ENCODE data around the gene ING3.

ING3 gene

GRCh38 chr7:120950539-120951308, at the start of gene ING3:
Gene ING3, plus strand, starts transcription at chr7:120950777. Its CDS starts 120 bp downstream, at chr7:120950897.
- peak; percentile 99 for DNase-seq
- in situ Hi-C loops (cut with MboI; ENCODE audit: low pct_unique_long_range_greater_than_20kb, low sequenced_read_pairs), result no loop called here

GRCh38 chr7:120915314-120916105, 35.1 kb upstream of the ING3 start:
- in situ Hi-C loops (cut with MboI; ENCODE audit: low pct_unique_long_range_greater_than_20kb, low sequenced_read_pairs), result no loop called here
- no peak for DNase-seq

- no peak for DNase-seq
- in situ Hi-C loops (cut with MboI; ENCODE audit: low pct_unique_long_range_greater_than_20kb, low sequenced_read_pairs), result no loop called here
These were observed 34.5 kb upstream of the ING3 start for GRCh38 chr7:120916121-120916520.

- in situ Hi-C loops (cut with MboI; ENCODE audit: low pct_unique_long_range_greater_than_20kb, low sequenced_read_pairs), result no loop called here
- DNase-seq, result no peak
These were observed 34.0 kb upstream of the ING3 start for GRCh38 chr7:120916538-120916937.

DNA sequence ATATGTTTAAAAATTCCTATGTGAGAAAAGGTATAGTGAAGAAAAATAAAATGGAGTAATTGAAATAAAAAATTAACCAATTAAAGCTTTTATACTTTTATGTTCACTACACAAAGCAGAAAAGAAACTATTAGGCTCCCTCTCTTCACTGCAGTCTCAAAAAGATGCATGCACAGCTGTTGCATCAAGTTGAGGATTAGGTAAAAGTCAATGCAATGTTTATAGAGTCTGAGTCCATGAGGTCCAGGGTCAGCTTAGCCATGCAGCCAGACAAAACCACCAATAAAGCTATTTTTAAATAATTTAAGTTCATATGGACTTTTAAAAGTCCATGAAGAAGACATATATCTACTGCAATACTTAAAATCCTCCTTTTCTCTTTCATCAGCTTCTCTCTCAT, 31.1 kb upstream of the ING3 start:
- DNase-seq, result no peak
- in situ Hi-C loops (cut with MboI; ENCODE audit: low pct_unique_long_range_greater_than_20kb, low sequenced_read_pairs), result no loop called here

- in situ Hi-C loops (cut with MboI; ENCODE audit: low pct_unique_long_range_greater_than_20kb, low sequenced_read_pairs), result no loop called here
- no peak for DNase-seq
These were observed 30.5 kb upstream of the ING3 start for GRCh38 chr7:120920034-120920433.

- in situ Hi-C loops (cut with MboI; ENCODE audit: low pct_unique_long_range_greater_than_20kb, low sequenced_read_pairs), result no loop called here
- no peak for DNase-seq
These were observed 29.8 kb upstream of the ING3 start for GRCh38 chr7:120920591-120921274.

DNA sequence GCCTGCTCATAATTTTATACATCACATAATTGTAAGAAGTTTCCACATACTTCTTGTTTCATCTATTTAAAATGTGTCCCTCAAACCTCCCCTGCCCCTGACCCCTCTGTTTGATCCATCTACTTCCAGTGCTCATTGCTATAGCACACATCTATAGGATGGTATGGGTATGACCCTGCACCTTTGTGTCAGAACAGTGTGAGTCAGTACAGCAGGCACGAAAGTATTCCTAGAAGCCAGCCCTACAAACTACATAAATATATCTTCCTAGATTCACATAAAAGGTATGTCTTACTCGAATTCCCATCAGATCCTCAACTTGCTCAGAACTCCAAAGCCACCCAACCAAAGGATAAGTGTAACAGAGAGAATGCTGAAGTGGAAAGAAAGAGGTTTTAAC, 25.7 kb upstream of the ING3 start:
- in situ Hi-C loops (cut with MboI; ENCODE audit: low pct_unique_long_range_greater_than_20kb, low sequenced_read_pairs), result no loop called here
- DNase-seq, result no peak

DNA sequence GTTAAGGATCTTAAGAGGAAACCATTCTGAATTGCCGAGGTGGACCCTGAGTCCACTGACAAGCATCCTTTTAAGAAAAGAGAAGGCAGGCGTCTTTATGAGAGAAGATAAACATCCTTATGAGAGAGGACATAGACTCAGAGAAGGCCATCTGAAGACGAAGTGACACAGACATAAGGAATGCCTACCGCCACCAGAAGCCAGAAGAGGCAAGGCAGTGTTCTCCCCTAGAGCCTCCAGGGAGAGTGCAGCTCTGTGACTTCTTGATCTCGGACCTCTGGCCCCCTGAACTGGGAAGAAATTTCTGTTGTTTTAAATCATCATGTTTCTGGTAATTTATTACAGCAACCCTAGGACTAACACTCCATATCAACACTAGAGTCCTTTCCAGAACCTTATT, 25.2 kb upstream of the ING3 start:
- in situ Hi-C loops (cut with MboI; ENCODE audit: low pct_unique_long_range_greater_than_20kb, low sequenced_read_pairs), result no loop called here
- no peak for DNase-seq

DNA sequence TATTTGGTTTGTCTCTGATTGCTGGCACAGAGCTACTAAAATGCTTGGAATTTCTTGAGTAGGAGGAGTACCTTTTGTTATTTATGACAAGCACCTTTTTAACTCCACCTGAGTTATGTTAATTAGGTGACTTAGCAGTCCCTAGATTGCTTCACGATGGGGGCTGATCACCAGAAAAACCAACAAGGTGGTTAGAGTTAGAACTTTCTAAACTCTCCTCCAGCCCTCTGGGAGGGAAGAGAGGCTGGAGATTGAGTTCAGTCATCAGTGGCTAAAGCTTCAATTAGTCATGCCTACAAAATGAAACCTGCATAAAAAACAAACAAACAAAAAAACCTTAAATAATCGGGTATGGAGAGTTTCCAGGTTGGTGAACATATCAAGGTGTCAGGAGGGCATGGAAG, 23.6 kb upstream of the ING3 start:
- in situ Hi-C loops (cut with MboI; ENCODE audit: low pct_unique_long_range_greater_than_20kb, low sequenced_read_pairs), result no loop called here
- DNase-seq, result no peak

GRCh38 chr7:120927454-120928103, 23.0 kb upstream of the ING3 start:
- in situ Hi-C loops (cut with MboI; ENCODE audit: low pct_unique_long_range_greater_than_20kb, low sequenced_read_pairs), result no loop called here
- no peak for DNase-seq

GRCh38 chr7:120931243-120931642, 19.3 kb upstream of the ING3 start:
- no peak for DNase-seq
- in situ Hi-C loops (cut with MboI; ENCODE audit: low pct_unique_long_range_greater_than_20kb, low sequenced_read_pairs), result no loop called here

- DNase-seq, result no peak
- in situ Hi-C loops (cut with MboI; ENCODE audit: low pct_unique_long_range_greater_than_20kb, low sequenced_read_pairs), result no loop called here
These were observed 17.1 kb upstream of the ING3 start for GRCh38 chr7:120933475-120933874.

DNA sequence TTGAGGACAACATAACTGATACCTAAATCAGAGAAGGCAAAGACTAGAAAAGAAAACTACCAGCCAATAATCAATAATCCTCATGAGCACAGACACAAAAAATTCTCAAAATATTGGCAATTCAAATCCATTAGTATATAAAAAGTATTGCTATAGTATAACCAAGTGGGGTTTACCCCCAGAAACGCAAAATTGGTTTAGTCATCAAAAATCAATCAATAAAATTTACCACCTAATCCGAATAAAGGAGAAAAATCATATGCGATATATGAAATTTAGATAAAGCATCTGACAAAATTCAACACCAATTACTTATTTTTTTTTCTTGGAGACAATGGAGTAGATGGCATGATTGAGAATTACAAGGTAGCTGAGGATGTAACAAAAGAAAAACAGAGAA, 11.2 kb upstream of the ING3 start:
- no peak for DNase-seq
- in situ Hi-C loops (cut with MboI; ENCODE audit: low pct_unique_long_range_greater_than_20kb, low sequenced_read_pairs), result no loop called here

GRCh38 chr7:120941064-120941463, 9.5 kb upstream of the ING3 start:
- in situ Hi-C loops (cut with MboI; ENCODE audit: low pct_unique_long_range_greater_than_20kb, low sequenced_read_pairs), result no loop called here

GRCh38 chr7:120941856-120942255, 8.7 kb upstream of the ING3 start:
- in situ Hi-C loops (cut with MboI; ENCODE audit: low pct_unique_long_range_greater_than_20kb, low sequenced_read_pairs), result no loop called here

More at GRCh38 chr7:120941064-120941463, 9.5 kb upstream of the ING3 start:
- peak; percentile 23 for DNase-seq

GRCh38 chr7:120942861-120943260, 7.7 kb upstream of the ING3 start:
- DNase-seq, result no peak
- in situ Hi-C loops (cut with MboI; ENCODE audit: low pct_unique_long_range_greater_than_20kb, low sequenced_read_pairs), result no loop called here

More at GRCh38 chr7:120941856-120942255, 8.7 kb upstream of the ING3 start:
- no peak for DNase-seq

DNA sequence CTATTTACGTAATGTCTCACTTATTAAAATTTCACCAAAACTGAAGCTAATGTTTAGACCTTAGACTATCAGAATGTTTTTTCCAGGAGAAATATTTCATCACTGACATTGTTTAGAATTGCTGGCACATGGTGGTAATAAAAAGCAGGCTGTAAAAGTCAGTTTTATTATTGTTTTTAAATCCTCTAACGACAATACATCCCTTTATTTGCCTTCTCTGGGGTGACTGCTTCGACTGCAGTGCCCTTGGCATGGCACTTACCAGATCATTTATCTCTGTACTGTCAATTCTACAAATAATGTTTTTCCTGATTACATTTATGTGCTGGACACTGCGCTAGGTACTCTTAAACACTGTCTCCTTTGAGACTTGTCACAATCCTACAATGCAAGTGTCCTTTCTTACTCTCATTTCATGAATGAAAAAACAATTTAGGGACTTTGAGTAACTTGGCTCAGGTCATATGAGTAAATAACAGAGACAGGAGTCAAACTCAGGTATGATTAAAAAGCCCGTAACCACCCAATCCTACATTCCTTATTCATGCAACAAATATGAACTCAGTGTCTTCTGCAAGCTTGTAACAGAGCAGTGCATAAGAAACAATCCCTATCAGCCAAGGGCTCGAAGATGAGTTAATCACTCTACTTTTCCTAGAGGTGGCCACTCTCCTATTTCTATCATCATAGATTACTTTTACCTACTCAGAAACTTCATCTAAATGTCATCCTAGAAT, 5.6 kb upstream of the ING3 start:
- in situ Hi-C loops (cut with MboI; ENCODE audit: low pct_unique_long_range_greater_than_20kb, low sequenced_read_pairs), result no loop called here

GRCh38 chr7:120947980-120948379, 2.6 kb upstream of the ING3 start:
- DNase-seq, result no peak
- in situ Hi-C loops (cut with MboI; ENCODE audit: low pct_unique_long_range_greater_than_20kb, low sequenced_read_pairs), result no loop called here

More for the DNA sequence above, 5.6 kb upstream of the ING3 start:
- no peak for DNase-seq

Measured in KBM-7 (cell line).